Type B pancreatic cell (in vitro differentiated cells): ENCODE data around the gene GAREM1. TPM values are rescaled to one million over a fixed set of nuclear protein-coding genes. Genes with fewer than 3 reads are reported as not detected.
A peak's percentile ranks its signal among the peaks of the same experiment; 100 is the strongest.

Experiments used
- DNase-seq: peaks from one replicate; pipeline ENCODE4 v3.0.0; 2021; ENCODE audit warnings: mixed read lengths; ENCODE audit not compliant: unreplicated experiment; ENCODE audit errors: extremely low spot score
- H3K27ac Mint-ChIP-seq: 2 replicates; pipeline ENCODE4 v1.8.0; 2021; ENCODE audit warnings: mild to moderate bottlenecking, mixed read lengths
- H3K27me3 Mint-ChIP-seq: 2 replicates; pipeline ENCODE4 v1.8.0; 2021; ENCODE audit warnings: mixed read lengths
- H3K36me3 Mint-ChIP-seq: 2 replicates; pipeline ENCODE4 v1.8.0; 2021; ENCODE audit warnings: mixed read lengths
- H3K4me1 Mint-ChIP-seq: one replicate; pipeline ENCODE4 v1.8.0; 2021; ENCODE audit warnings: mixed read lengths; ENCODE audit not compliant: unreplicated experiment
- H3K4me3 Mint-ChIP-seq: 2 replicates; pipeline ENCODE4 v1.8.0; 2021; ENCODE audit warnings: mild to moderate bottlenecking, mixed read lengths
- H3K9me3 Mint-ChIP-seq: 2 replicates; pipeline ENCODE4 v1.8.0; 2021; ENCODE audit warnings: mixed read lengths
- total RNA-seq: library from RNA; stranded (reverse); gene quantifications from 2 replicates; pipeline ENCODE4 v1.2.1, GENCODE V29; 2021; ENCODE audit warnings: low replicate concordance
- TF ChIP-seq, protein P1 (sequence below): fragments of 200-600 bp; sonication (generic); conservative IDR thresholded peaks from 2 replicates; pipeline ENCODE4 v1.5.0; 2021; ENCODE audit warnings: antibody characterized with exemption, mild to moderate bottlenecking

The GAREM1 gene
- total RNA-seq, 1 donor from 2014 or later = 17.8 TPM

DNA sequence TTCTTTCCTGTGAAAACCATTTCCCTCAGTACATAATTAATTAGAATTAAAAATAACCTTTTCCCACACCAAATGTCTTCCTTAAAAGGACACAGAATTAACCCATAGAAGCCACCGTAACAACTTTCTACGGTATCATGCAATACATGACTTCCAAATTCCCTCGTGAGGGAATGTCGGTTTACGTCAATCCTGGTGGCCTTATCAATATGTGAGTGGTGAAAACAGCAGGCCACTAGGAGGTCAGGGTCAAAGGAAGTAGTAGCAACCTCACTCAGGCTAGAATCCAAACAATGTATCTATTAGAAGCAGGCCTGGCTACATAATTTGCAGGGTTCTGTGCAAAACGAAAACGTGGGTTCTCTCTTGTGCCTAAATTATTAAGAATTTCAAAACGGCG lies 112.2 kb downstream of the GAREM1 start:
- Mint-ChIP-seq H3K36me3 (no peaks in the 10 kb centered on the region), H3K4me1 (peaks cover 7% of the 10 kb centered on the region), H3K27ac (no peak overlapping the region), H3K27me3 (no peaks in the 10 kb centered on the region), H3K4me3 (no peak overlapping the region), H3K9me3 (peaks cover 4% of the 10 kb centered on the region)
- DNase-seq = no peak
- TF ChIP-seq, protein P1, sequence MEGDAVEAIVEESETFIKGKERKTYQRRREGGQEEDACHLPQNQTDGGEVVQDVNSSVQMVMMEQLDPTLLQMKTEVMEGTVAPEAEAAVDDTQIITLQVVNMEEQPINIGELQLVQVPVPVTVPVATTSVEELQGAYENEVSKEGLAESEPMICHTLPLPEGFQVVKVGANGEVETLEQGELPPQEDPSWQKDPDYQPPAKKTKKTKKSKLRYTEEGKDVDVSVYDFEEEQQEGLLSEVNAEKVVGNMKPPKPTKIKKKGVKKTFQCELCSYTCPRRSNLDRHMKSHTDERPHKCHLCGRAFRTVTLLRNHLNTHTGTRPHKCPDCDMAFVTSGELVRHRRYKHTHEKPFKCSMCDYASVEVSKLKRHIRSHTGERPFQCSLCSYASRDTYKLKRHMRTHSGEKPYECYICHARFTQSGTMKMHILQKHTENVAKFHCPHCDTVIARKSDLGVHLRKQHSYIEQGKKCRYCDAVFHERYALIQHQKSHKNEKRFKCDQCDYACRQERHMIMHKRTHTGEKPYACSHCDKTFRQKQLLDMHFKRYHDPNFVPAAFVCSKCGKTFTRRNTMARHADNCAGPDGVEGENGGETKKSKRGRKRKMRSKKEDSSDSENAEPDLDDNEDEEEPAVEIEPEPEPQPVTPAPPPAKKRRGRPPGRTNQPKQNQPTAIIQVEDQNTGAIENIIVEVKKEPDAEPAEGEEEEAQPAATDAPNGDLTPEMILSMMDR = no peak

DNA sequence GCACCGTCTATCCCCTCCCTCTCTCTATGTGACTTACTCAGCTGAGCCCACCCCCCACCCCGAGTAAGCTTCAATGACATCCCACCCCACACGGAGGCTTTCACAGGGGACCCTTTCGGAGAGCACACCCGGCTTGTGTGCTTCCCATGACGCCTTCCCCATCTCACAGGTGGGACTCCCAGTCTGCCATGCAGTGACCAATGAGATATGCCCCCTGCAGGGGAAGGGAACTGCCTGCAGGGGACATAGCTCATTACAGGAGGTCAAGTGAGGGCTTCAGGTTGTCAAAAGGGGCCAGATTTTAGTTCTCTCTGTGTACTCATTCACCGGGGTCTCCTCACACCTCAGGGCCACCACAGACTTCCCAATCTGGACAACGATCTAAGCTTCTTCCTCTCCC lies 112.6 kb downstream of the GAREM1 start:
- DNase-seq = no peak
- H3K27me3 Mint-ChIP-seq = no peaks in the 10 kb centered on the region
- no peaks in the 10 kb centered on the region for H3K36me3 Mint-ChIP-seq
- peaks cover 4% of the 10 kb centered on the region for H3K9me3 Mint-ChIP-seq
- H3K4me1 Mint-ChIP-seq = peaks cover 7% of the 10 kb centered on the region
- TF ChIP-seq, protein P1 = no peak
- H3K27ac Mint-ChIP-seq = no peak overlapping the region
- H3K4me3 Mint-ChIP-seq = no peak overlapping the region

DNA sequence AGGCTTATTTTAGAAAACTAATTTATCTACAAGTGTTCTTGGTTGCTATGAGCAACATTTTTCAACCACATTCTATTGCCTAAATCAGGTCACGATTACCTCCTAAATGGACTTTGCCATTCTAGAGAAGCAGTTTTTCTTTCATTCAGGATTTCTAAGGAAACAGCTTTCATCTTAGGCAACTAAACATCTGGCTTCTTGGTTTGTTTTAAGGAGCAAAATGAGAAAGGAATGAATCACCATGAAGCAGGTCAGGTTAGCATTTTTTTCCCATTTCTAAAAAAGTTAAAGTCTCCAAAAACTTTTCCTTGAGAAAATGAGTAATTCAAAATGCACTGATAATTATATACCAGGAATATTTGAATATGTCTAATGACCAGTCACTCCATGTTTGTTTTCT lies 114.8 kb downstream of the GAREM1 start:
- no peak for DNase-seq
- H3K4me1 Mint-ChIP-seq = peaks cover 15% of the 10 kb centered on the region
- H3K4me3 Mint-ChIP-seq = no peak overlapping the region
- no peak overlapping the region for H3K27ac Mint-ChIP-seq
- no peaks in the 10 kb centered on the region for H3K27me3 Mint-ChIP-seq
- H3K9me3 Mint-ChIP-seq = peaks cover 4% of the 10 kb centered on the region
- no peaks in the 10 kb centered on the region for H3K36me3 Mint-ChIP-seq
- TF ChIP-seq, protein P1 = no peak

DNA sequence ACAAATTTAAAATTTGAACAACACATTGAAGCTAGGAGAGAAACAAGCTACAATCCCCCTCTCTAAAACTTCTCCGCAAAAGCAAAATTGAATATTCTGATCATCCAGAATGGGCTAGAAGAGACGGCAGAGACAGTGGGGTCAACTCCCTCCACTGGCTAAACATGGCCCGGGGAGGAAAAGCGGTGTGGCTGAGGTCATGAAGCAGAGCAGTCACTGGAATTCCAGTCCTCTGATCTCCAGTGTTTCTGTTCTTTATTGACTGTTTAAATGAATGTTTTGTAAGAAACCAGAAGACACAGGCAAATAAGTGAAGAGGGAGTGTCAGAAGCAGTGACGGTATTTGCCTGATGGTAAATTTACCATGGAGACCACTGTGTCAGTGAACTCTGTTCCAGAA lies 116.2 kb downstream of the GAREM1 start:
- peaks cover 21% of the 10 kb centered on the region for H3K4me1 Mint-ChIP-seq
- TF ChIP-seq, protein P1 = no peak
- H3K27ac Mint-ChIP-seq = peak overlapping the region; percentile 86

DNA sequence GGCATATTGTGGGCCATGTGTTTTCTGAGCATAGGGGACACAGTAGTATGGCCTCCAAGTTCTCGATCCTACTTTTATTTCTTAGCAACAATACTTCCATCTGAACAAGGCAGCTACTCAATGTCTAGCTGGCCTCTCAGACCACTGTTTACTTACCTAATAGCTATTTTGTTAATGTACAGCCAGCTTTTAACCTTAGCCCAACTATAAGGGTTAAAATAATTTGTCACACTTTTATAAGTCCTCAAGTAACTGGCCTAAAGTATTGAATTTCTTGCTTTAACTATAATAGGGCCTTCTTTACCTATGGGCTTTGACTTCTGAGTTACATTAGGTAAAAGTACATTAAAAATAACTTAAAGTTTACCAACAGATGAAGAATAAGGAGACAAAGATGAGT lies 117.4 kb downstream of the GAREM1 start:
- H3K4me3 Mint-ChIP-seq = no peak overlapping the region
- no peak for DNase-seq
- H3K36me3 Mint-ChIP-seq = no peaks in the 10 kb centered on the region
- H3K27me3 Mint-ChIP-seq = no peaks in the 10 kb centered on the region
- TF ChIP-seq, protein P1 = no peak
- peak overlapping the region; percentile 10 for H3K27ac Mint-ChIP-seq
- H3K4me1 Mint-ChIP-seq = peaks cover 22% of the 10 kb centered on the region
- H3K9me3 Mint-ChIP-seq = peaks cover 4% of the 10 kb centered on the region

More for the DNA sequence above, 116.2 kb downstream of the GAREM1 start:
- Mint-ChIP-seq H3K36me3 (no peaks in the 10 kb centered on the region), H3K4me3 (no peak overlapping the region), H3K9me3 (peaks cover 4% of the 10 kb centered on the region), H3K27me3 (no peaks in the 10 kb centered on the region)
- DNase-seq = no peak

DNA sequence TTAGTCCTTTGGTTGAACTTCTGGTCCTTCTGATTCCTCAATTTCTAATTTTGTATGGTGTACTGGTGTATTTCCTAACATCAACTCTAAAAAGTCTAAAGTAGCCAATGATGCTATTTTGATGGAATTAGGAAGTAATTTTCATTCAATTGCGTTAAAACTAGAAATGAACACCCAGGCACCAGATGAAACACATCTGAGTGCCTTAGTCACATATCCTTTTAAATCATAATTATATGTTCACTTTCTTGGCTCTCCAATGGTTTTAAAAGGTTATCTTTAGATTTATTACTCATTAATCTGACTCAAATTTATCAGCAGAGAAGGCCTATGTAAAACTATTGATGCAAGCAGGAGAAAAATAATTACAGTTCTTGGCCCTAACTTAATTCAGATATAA lies 119.7 kb downstream of the GAREM1 start:
- no peak overlapping the region for H3K4me3 Mint-ChIP-seq
- DNase-seq = no peak
- H3K36me3 Mint-ChIP-seq = no peaks in the 10 kb centered on the region
- H3K27ac Mint-ChIP-seq = no peak overlapping the region
- H3K4me1 Mint-ChIP-seq = peaks cover 27% of the 10 kb centered on the region
- TF ChIP-seq, protein P1 = no peak
- H3K9me3 Mint-ChIP-seq = peaks cover 4% of the 10 kb centered on the region
- H3K27me3 Mint-ChIP-seq = no peaks in the 10 kb centered on the region
